PC-9 (cell line): ENCODE results near the gene ASPHD1. TPM values are rescaled to one million over a fixed set of nuclear protein-coding genes. Genes with fewer than 3 reads are reported as not detected.
A peak's percentile ranks its signal among the peaks of the same experiment; 100 is the strongest.

Source experiments
- BruUV-seq: library from RNA; stranded (reverse); fragments of 400-500 nt; replicated peaks from 2 replicates; lab custom pipeline; 2021; lab: Mats Ljungman, UMichigan
- CTCF ChIA-PET: fragments of 300-600 bp; sonication (Branson Sonifier 250); formaldehyde crosslinking; loops from one replicate; lab custom pipeline; 2022; ENCODE audit warnings: antibody characterized with exemption; lab: Charles Lee
- POLR2A ChIA-PET: fragments of 300-600 bp; sonication (Branson Sonifier 250); formaldehyde crosslinking; loops from one replicate; lab custom pipeline; 2022; ENCODE audit warnings: antibody characterized with exemption; ENCODE audit not compliant: unreplicated experiment; lab: Charles Lee
- DNase-seq, 2 experiments: peaks; one replicate each; pipeline versions ENCODE4 v3.0.0 to v3.0.0-alpha.2; 2015 to 2022; ENCODE audit warnings: mixed read lengths in 1 of 2
- H2AFZ ChIP-seq: fragments of 200-600 bp; sonication (generic); 2 replicates; pipeline ENCODE4 v1.8.1; 2017; ENCODE audit warnings: antibody characterized with exemption
- H3F3A ChIP-seq: fragments of 200-600 bp; sonication (generic); 2 replicates; pipeline ENCODE4 v1.8.1; 2017; ENCODE audit warnings: antibody characterized with exemption, mild to moderate bottlenecking, low read depth; ENCODE audit not compliant: insufficient read depth
- H3K27ac ChIP-seq: fragments of 200-600 bp; sonication (generic); 2 replicates; pipeline ENCODE4 v1.6.1; 2016; ENCODE audit warnings: mixed run types
- H3K27me3 ChIP-seq: fragments of 200-600 bp; sonication (generic); 2 replicates; pipeline ENCODE4 v1.6.1; 2016; ENCODE audit warnings: low read depth, mixed run types; ENCODE audit not compliant: insufficient read depth
- H3K36me3 ChIP-seq: fragments of 200-600 bp; sonication (generic); 2 replicates; pipeline ENCODE4 v1.6.1; 2016; ENCODE audit warnings: low read depth, mixed run types
- H3K4me1 ChIP-seq: fragments of 200-600 bp; sonication (generic); replicated peaks from 2 replicates; pipeline ENCODE4 v1.6.1; 2016; ENCODE audit warnings: mixed run types; ENCODE audit not compliant: insufficient read depth
- H3K4me2 ChIP-seq: fragments of 200-600 bp; sonication (generic); 2 replicates; pipeline ENCODE4 v1.6.1; 2017; ENCODE audit warnings: mixed run types
- H3K4me3 ChIP-seq: fragments of 200-600 bp; sonication (generic); 2 replicates; pipeline ENCODE4 v1.6.1; 2016; ENCODE audit warnings: mixed run types
- H3K79me2 ChIP-seq: fragments of 200-600 bp; sonication (generic); 2 replicates; pipeline ENCODE4 v1.6.1; 2017; ENCODE audit warnings: low read depth, mixed run types
- H3K9me2 ChIP-seq: fragments of 200-600 bp; sonication (generic); 2 replicates; pipeline ENCODE4 v1.8.1; 2017; ENCODE audit warnings: mild to moderate bottlenecking; ENCODE audit not compliant: insufficient read depth
- H3K9me3 ChIP-seq: fragments of 200-600 bp; sonication (generic); 2 replicates; pipeline ENCODE4 v1.8.1; 2016; ENCODE audit warnings: low read depth; ENCODE audit not compliant: insufficient read depth
- H4K20me1 ChIP-seq: fragments of 200-600 bp; sonication (generic); 2 replicates; pipeline ENCODE4 v1.8.1; 2017; ENCODE audit not compliant: insufficient read depth
- CTCF ChIP-seq: fragments of 200-600 bp; sonication (generic); conservative IDR thresholded peaks from 2 replicates; pipeline ENCODE4 v1.6.1; 2017; ENCODE audit warnings: mixed run types, antibody characterized with exemption, mild to moderate bottlenecking, moderate library complexity
- EZH2 ChIP-seq: fragments of 200-600 bp; sonication (generic); IDR thresholded peaks from 2 replicates; pipeline ENCODE4 v1.8.0; 2017; ENCODE audit warnings: antibody characterized with exemption, low read depth
- intact Hi-C: fragments of 100-400 bp; cut with micrococcal nuclease; formaldehyde crosslinking; loops from one replicate; pipeline ENCODE4 v1.10.0; 2022; ENCODE audit not compliant: unreplicated experiment
- total RNA-seq: library from RNA; stranded (reverse); gene quantifications from 2 replicates; pipeline ENCODE4 v1.2.3, GENCODE V29; 2021

ASPHD1 gene
- total RNA-seq, 1 experiment from 2014 or later = 8.3 TPM

DNA sequence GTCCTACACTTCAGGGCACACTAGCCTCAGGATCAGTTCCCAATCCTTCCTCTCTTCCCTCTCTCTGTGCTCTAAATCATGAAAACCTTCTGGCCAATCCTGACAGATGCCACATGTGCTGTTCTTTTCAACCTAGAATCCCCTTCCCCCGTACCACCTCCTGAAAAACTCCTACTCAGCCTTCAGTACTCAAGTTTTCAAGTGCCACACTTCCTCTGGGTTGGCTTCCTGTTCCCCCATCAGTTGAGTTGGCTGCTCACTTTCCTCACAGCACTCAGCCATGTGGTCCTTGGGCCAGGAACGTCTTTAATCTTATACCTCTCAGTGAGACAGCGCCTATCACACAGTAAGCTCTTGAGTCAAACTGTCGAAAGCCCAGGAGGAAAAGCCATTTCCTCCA is 3.3 kb downstream of the ASPHD1 start:
- H3K79me2 ChIP-seq = 0 out of 2 replicates have a peak, but pooled peaks cover 5% of the 10 kb centered on the region
- no peaks in the 10 kb centered on the region for H3K9me3 ChIP-seq
- ChIA-PET POLR2A (no interaction called here), CTCF (no interaction called here)
- H4K20me1 ChIP-seq = no peaks in the 10 kb centered on the region
- no peaks in the 10 kb centered on the region for H3K27me3 ChIP-seq
- BruUV-seq = TSS peak; percentile 17
- no peak overlapping the region for H3K4me2 ChIP-seq
- intact Hi-C loops = no loop called here
- no peak for DNase-seq
- peaks cover 9% of the 10 kb centered on the region for H3F3A ChIP-seq
- H3K27ac ChIP-seq = no peak overlapping the region
- no peaks in the 10 kb centered on the region for H3K36me3 ChIP-seq
- H3K4me3 ChIP-seq = no peak overlapping the region
- TF ChIP-seq CTCF (no peak), EZH2 (no peak)
- peaks cover 10% of the 10 kb centered on the region; the same call in 1 of the 2 replicates for H3K4me1 ChIP-seq
- H3K9me2 ChIP-seq = no peaks in the 10 kb centered on the region
- no peak overlapping the region for H2AFZ ChIP-seq

GRCh38 chr16:29904947-29905346 is 4.7 kb downstream of the ASPHD1 start:
- intact Hi-C loops = no loop called here
- POLR2A ChIA-PET = interaction anchor here (0.7 kb wide), 1 partner anchor 205 kb away, joined by 18 read pairs; no protein-coding TSS in a partner anchor

DNA sequence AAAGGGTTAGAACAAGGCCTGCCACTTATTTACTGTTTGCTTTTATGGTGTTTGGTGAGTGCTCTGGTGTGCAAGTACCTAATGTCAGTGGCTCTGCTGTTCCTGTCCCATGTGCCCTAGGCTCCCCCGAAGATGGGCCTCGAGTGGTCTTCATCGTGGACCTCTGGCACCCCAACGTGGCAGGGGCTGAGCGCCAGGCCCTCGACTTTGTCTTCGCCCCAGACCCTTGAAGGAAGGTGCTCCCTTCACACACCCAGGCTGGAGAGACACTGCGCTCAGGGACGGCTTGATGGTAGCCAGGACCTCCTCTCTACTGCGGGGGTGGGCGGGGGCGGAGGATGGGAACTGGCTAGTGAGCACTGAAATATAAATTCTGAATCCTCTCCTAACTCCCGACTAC is 5.4 kb downstream of the ASPHD1 start:
- no TSS peak for BruUV-seq
- intact Hi-C loops = no loop called here
- POLR2A ChIA-PET = no interaction called here
- no peak for DNase-seq
- Histone ChIP-seq H3K36me3 (no peaks in the 10 kb centered on the region), H3K4me3 (no peak overlapping the region), H3K9me3 (no peaks in the 10 kb centered on the region), H2AFZ (no peak overlapping the region), H3K4me2 (no peak overlapping the region), H3K79me2 (0 out of 2 replicates have a peak, but pooled peaks cover 5% of the 10 kb centered on the region), H3K4me1 (peaks cover 6% of the 10 kb centered on the region; the same call in 1 of the 2 replicates), H4K20me1 (no peaks in the 10 kb centered on the region), H3F3A (peaks cover 4% of the 10 kb centered on the region; the same call in 1 of the 2 replicates), H3K27ac (no peak overlapping the region), H3K9me2 (no peaks in the 10 kb centered on the region), H3K27me3 (no peaks in the 10 kb centered on the region)
- TF ChIP-seq CTCF = no peak
- no peak for TF ChIP-seq EZH2
- CTCF ChIA-PET = no interaction called here

More at GRCh38 chr16:29904947-29905346, 4.7 kb downstream of the ASPHD1 start:
- no peaks in the 10 kb centered on the region for H3K9me2 ChIP-seq
- H3K4me2 ChIP-seq = no peak overlapping the region
- H3K4me1 ChIP-seq = peaks cover 6% of the 10 kb centered on the region; the same call in 1 of the 2 replicates
- 0 out of 2 replicates have a peak, but pooled peaks cover 5% of the 10 kb centered on the region for H3K79me2 ChIP-seq
- TF ChIP-seq EZH2 (no peak), CTCF (no peak)
- no peak for DNase-seq
- CTCF ChIA-PET = interaction anchor here (0.7 kb wide), 1 partner anchor 137 kb away, joined by 4 read pairs; no protein-coding TSS in a partner anchor
- H3K36me3 ChIP-seq = no peaks in the 10 kb centered on the region
- no peak overlapping the region for H3K4me3 ChIP-seq
- no peaks in the 10 kb centered on the region for H3K9me3 ChIP-seq
- no peak overlapping the region for H3K27ac ChIP-seq
- no peaks in the 10 kb centered on the region for H4K20me1 ChIP-seq
- TSS peak; percentile 9 for BruUV-seq
- no peak overlapping the region for H2AFZ ChIP-seq
- peaks cover 4% of the 10 kb centered on the region; the same call in 1 of the 2 replicates for H3F3A ChIP-seq
- H3K27me3 ChIP-seq = no peaks in the 10 kb centered on the region
